ENCODE results near the gene ZMYND8.
A peak's percentile ranks its signal among the peaks of the same experiment; 100 is the strongest.

- no peak for TF ChIP-seq CTCF (IDR thresholded peaks at IDR 0.05)
- TF ChIP-seq POLR2AphosphoS5 (IDR thresholded peaks at IDR 0.05): peak in 2 of 3 donors; percentile 70 to 73
- peak; percentile 39 for TF ChIP-seq EP300 (IDR thresholded peaks at IDR 0.05)
Observed at GRCh38 chr20:47358672-47359529, 2.4 kb upstream of the ZMYND8 start.
